Caco-2 (cell line): Measurements from ENCODE around the gene LIMCH1. TPM values are rescaled to one million over a fixed set of nuclear protein-coding genes. Genes with fewer than 3 reads are reported as not detected.

Source experiments
- BruUV-seq: library from RNA; stranded (reverse); fragments of 400-500 nt; replicated peaks from 2 replicates; lab custom pipeline; 2021; lab: Mats Ljungman, UMichigan
- CTCF ChIA-PET: fragments of 300-600 bp; sonication (Branson Sonifier 250); formaldehyde crosslinking; loops from one replicate; lab custom pipeline; 2022; ENCODE audit warnings: antibody characterized with exemption; lab: Charles Lee
- POLR2A ChIA-PET: fragments of 300-600 bp; sonication (Branson Sonifier 250); formaldehyde crosslinking; loops from one replicate; lab custom pipeline; 2022; ENCODE audit warnings: antibody characterized with exemption; lab: Charles Lee
- DNase-seq, 2 experiments: peaks; one replicate each; pipeline versions ENCODE4 v3.0.0 to v3.0.0-alpha.2; 2020 to 2022
- H3K27me3 ChIP-seq: replicated peaks from 2 replicates; pipeline ENCODE4 v1.6.0; 2011; ENCODE audit warnings: low read length; ENCODE audit not compliant: control insufficient read depth, insufficient read depth
- H3K36me3 ChIP-seq: 2 replicates; pipeline ENCODE4 v1.5.1; 2011; ENCODE audit warnings: low read length; ENCODE audit not compliant: control insufficient read depth, insufficient read depth
- H3K4me1 ChIP-seq: fragments of 250-450 bp; sonication (Bioruptor Pico); 2 replicates; pipeline ENCODE4 v1.5.1; 2020; ENCODE audit warnings: mild to moderate bottlenecking
- H3K4me3 ChIP-seq: 2 replicates; pipeline ENCODE4 v1.5.1; 2011; ENCODE audit warnings: low read depth, mild to moderate bottlenecking, control low read depth, low read length
- H3K9me3 ChIP-seq: fragments of 250-450 bp; sonication (Bioruptor Pico); 2 replicates; pipeline ENCODE4 v1.5.1; 2020; ENCODE audit warnings: mild to moderate bottlenecking, moderate library complexity
- H3K27ac Mint-ChIP-seq: one replicate; pipeline ENCODE4 v1.8.0; 2022; ENCODE audit warnings: mixed read lengths; ENCODE audit not compliant: unreplicated experiment
- H3K27me3 Mint-ChIP-seq: one replicate; pipeline ENCODE4 v1.8.0; 2022; ENCODE audit warnings: mixed read lengths; ENCODE audit not compliant: insufficient read depth, unreplicated experiment
- H3K36me3 Mint-ChIP-seq: one replicate; pipeline ENCODE4 v1.8.0; 2022; ENCODE audit warnings: mild to moderate bottlenecking, mixed read lengths; ENCODE audit not compliant: insufficient read depth, unreplicated experiment
- H3K4me1 Mint-ChIP-seq: one replicate; pipeline ENCODE4 v1.8.0; 2022; ENCODE audit warnings: low read depth, mixed read lengths; ENCODE audit not compliant: unreplicated experiment
- H3K4me3 Mint-ChIP-seq: one replicate; pipeline ENCODE4 v1.8.0; 2022; ENCODE audit warnings: mild to moderate bottlenecking, moderate library complexity, mixed read lengths; ENCODE audit not compliant: unreplicated experiment
- H3K9me3 Mint-ChIP-seq: one replicate; pipeline ENCODE4 v1.8.0; 2022; ENCODE audit warnings: mixed read lengths; ENCODE audit not compliant: unreplicated experiment
- CTCF ChIP-seq, 2 experiments: fragments of 200-600 bp in 1 of 2; IDR thresholded peaks; 1 replicate in 1 of 2; 2 replicates in 1 of 2; pipeline versions ENCODE4 v1.5.1 to v1.8.0; 2011 to 2022; ENCODE audit warnings: antibody characterized with exemption in 1 of 2, control low read depth in 1 of 2, inconsistent platforms in 1 of 2, low read depth in 1 of 2, low read length in 1 of 2, mild to moderate bottlenecking in 1 of 2, moderate library complexity in 1 of 2; ENCODE audit not compliant: insufficient read depth in 1 of 2, severe bottlenecking in 1 of 2, unreplicated experiment in 1 of 2
- intact Hi-C: fragments of 100-400 bp; cut with micrococcal nuclease; formaldehyde crosslinking; loops from one replicate; pipeline ENCODE4 v1.10.0; 2022; ENCODE audit not compliant: unreplicated experiment
- total RNA-seq: library from RNA; stranded (reverse); gene quantifications from 2 replicates; pipeline ENCODE4 v1.2.3, GENCODE V29; 2022

LIMCH1 gene
- total RNA-seq, 1 experiment from 2014 or later = 8.4 TPM

DNA sequence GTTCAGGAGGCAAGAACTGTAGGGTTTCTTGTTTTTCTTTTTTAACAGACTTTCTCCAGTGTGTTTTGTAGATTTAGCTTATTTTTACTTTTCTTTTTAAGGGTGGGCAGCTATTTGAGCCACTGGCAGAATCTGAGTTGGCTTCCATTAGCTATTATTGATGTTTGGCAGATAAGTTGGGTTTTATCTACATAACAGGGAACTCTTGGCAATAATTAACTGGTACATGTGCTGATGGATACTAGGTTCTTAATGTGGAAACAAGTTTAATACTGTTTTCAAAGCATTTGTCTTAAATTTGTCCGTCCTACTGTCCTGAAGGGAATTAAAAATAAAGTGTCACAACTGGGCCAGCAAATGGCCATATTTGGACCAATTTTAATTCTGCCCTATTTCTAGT is 130.1 kb downstream of the LIMCH1 start:
- no peak overlapping the region for H3K27ac Mint-ChIP-seq
- ChIA-PET CTCF (no interaction called here), POLR2A (no interaction called here)
- Histone ChIP-seq H3K9me3 (no peaks in the 10 kb centered on the region), H3K4me3 (no peak overlapping the region), H3K4me1 (no peaks in the 10 kb centered on the region), H3K36me3 (no peaks in the 10 kb centered on the region), H3K27me3 (no peaks in the 10 kb centered on the region)
- H3K27me3 Mint-ChIP-seq = no peaks in the 10 kb centered on the region
- no peak for DNase-seq
- intact Hi-C loops = loop anchor here (10.0 kb wide), 1 partner anchor 303 kb away; no protein-coding TSS in a partner anchor
- H3K4me3 Mint-ChIP-seq = no peak overlapping the region
- H3K36me3 Mint-ChIP-seq = no peaks in the 10 kb centered on the region
- no peaks in the 10 kb centered on the region for H3K9me3 Mint-ChIP-seq
- no peaks in the 10 kb centered on the region for H3K4me1 Mint-ChIP-seq
- no TSS peak for BruUV-seq
- no peak for TF ChIP-seq CTCF (IDR thresholded peaks at IDR 0.05; ENCODE audit: insufficient read depth in 1 of 2, low read depth in 1 of 2, low read length in 1 of 2, severe bottlenecking in 1 of 2, unreplicated experiment in 1 of 2)

GRCh38 chr4:41670530-41670929 is 132.6 kb downstream of the LIMCH1 start:
- Mint-ChIP-seq H3K4me1 (no peaks in the 10 kb centered on the region), H3K36me3 (no peaks in the 10 kb centered on the region), H3K27me3 (no peaks in the 10 kb centered on the region), H3K9me3 (no peaks in the 10 kb centered on the region), H3K27ac (no peak overlapping the region), H3K4me3 (no peak overlapping the region)
- Histone ChIP-seq H3K4me3 (no peak overlapping the region), H3K4me1 (no peaks in the 10 kb centered on the region), H3K27me3 (no peaks in the 10 kb centered on the region), H3K9me3 (no peaks in the 10 kb centered on the region), H3K36me3 (no peaks in the 10 kb centered on the region)
- BruUV-seq = no TSS peak
- CTCF ChIA-PET = no interaction called here
- POLR2A ChIA-PET = no interaction called here
- intact Hi-C loops = no loop called here
- no peak for DNase-seq
- TF ChIP-seq CTCF (IDR thresholded peaks at IDR 0.05; ENCODE audit: insufficient read depth in 1 of 2, low read depth in 1 of 2, low read length in 1 of 2, severe bottlenecking in 1 of 2, unreplicated experiment in 1 of 2) = no peak

DNA sequence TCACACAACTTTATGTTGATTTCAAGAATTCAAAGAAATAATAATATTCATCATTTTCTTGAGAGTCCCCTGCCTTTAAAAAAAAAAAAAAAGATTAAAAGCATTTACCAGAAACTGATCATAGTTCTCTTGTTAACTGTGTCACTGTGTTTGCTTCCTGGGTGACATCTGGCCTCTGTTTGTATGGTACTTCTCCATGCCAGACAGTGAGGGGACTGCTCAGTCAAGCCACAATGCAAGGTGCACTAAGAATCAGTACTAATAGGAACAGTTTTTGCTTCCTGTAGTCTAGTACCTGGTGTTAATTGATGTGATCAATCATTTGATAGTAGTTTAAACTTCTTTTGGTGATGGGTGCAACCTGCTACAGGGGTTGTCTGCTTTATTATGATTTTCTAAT is 133.0 kb downstream of the LIMCH1 start:
- H3K36me3 Mint-ChIP-seq = no peaks in the 10 kb centered on the region
- Histone ChIP-seq H3K9me3 (no peaks in the 10 kb centered on the region), H3K36me3 (no peaks in the 10 kb centered on the region), H3K4me1 (no peaks in the 10 kb centered on the region), H3K4me3 (no peak overlapping the region), H3K27me3 (no peaks in the 10 kb centered on the region)
- no peaks in the 10 kb centered on the region for H3K4me1 Mint-ChIP-seq
- H3K27me3 Mint-ChIP-seq = no peaks in the 10 kb centered on the region
- no peak overlapping the region for H3K27ac Mint-ChIP-seq
- ChIA-PET POLR2A (no interaction called here), CTCF (no interaction called here)
- TF ChIP-seq CTCF (IDR thresholded peaks at IDR 0.05; ENCODE audit: insufficient read depth in 1 of 2, low read depth in 1 of 2, low read length in 1 of 2, severe bottlenecking in 1 of 2, unreplicated experiment in 1 of 2) = no peak
- no peak for DNase-seq
- H3K9me3 Mint-ChIP-seq = no peaks in the 10 kb centered on the region
- intact Hi-C loops = no loop called here
- no peak overlapping the region for H3K4me3 Mint-ChIP-seq
- BruUV-seq = no TSS peak
